ENCODE results near the gene HAGH.

HAGH gene

GRCh38 chr16:1831186-1832075 lies 4.8 kb upstream of the HAGH start:
- no peak for DNase-seq (ENCODE audit: low read depth in 2 of 2)

GRCh38 chr16:1830213-1830612 lies 3.6 kb upstream of the HAGH start:
- DNase-seq (ENCODE audit: low read depth in 2 of 2): no peak

GRCh38 chr16:1828645-1829410 lies 2.2 kb upstream of the HAGH start:
- DNase-seq (ENCODE audit: low read depth in 2 of 2): no peak

- DNase-seq (ENCODE audit: low read depth in 2 of 2): peak; percentile 45 to 58
These were observed 548 bp downstream of the HAGH start for GRCh38 chr16:1825864-1826690.

GRCh38 chr16:1825381-1825863 lies 1.2 kb downstream of the HAGH start:
- no peak for DNase-seq (ENCODE audit: low read depth in 2 of 2)

DNA sequence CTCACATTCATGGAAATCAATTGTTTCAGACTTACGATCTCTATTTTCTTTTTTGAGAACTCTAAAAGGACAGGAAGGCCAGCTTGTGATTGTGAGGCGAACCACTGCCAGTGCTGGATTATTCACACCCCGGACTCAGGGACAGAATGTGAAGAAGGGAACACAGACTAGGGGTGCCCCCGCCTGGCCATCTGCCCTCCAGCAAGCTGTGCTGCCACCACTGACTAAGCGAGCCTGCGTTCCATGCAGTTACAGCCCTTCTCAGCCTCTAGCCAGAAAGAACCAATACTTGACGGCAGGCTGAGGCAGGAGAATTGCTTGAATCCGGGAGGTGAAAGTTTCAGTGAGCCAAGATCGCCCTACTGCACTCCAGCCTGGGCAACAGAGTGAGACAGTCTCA lies 2.8 kb downstream of the HAGH start:
- no peak for DNase-seq (ENCODE audit: low read depth in 2 of 2)

GRCh38 chr16:1822801-1823200 lies 3.8 kb downstream of the HAGH start:
- DNase-seq (ENCODE audit: low read depth in 2 of 2): no peak

DNA sequence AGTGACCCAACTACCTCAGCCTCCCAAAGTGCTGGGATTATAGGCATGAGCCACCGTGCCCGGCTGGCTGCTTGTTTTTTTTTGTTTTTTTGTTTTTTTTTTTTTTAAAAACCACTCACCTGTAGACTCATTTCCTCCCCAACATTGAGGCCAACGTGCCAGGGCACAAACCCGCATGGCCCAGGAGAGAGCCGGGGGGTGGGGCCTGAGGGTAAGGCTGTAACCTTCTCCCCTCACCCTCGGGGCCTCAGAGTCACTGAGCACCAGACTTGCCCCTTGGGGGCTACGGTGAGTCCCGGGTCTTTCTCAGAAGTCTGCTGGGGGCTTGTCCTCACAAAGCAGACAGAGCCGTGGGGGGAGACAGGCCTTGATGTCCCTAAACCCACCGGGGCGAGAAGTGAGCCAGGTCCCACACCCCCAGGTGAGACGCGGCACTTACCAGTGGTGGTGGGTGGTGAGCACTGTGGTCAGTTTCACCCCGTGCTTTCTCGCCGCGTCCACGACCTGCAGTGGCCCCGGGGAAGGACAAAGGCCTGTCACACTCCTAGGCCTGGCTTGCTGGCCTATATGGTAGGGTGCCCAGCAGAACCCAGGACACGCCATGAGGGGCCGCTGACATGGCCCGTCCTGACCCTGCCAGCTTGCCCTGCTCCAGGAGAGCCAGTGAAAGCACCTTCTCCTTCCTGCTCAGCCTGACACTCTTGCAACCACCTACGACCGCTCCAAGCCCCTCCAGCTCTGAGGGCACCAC lies 4.6 kb downstream of the HAGH start:
- DNase-seq (ENCODE audit: low read depth in 2 of 2): no peak

GRCh38 chr16:1820946-1821290 lies 5.7 kb downstream of the HAGH start:
- no peak for DNase-seq (ENCODE audit: low read depth in 2 of 2)

DNA sequence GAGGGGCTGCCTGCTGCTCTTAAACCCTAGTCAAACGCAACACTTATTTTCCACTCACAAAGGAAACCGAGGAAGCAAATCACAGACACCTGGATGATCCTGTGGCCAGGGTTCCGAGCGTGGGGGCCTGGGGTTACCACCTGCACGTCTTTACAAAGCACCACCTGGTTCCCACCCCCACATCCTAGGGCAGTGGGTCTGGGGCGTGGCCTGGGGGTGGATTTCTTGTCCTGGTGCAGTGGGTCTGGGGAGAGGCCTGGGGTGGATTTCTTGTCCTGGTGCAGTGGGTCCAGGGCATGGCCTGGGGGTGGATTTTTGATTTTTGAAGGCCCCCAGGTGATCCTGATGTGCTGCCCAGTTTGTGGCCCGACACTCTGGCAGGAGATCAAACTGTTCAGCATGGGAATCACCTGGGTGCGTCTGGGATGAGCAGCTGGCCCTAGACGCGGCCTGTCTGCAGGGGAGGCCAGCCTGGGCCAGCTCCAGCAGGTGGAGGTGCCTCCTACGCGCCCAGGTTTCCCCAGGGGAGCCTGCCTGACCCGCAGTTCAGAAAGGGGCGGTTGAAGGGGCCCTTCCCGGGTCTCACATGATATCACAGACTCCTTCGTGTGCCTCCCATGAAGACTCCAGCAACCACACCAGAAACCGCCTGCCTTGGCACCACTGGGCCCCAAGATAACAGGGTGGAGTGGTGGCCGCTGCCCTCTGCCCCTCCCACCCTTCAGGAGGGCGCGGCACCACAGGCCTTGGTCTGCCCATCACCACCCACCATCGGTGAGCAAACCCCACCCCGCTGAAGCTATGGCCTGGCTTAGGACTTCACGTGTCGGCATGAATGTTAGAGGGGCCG lies 6.3 kb downstream of the HAGH start:
- DNase-seq (ENCODE audit: low read depth in 2 of 2): no peak

DNA sequence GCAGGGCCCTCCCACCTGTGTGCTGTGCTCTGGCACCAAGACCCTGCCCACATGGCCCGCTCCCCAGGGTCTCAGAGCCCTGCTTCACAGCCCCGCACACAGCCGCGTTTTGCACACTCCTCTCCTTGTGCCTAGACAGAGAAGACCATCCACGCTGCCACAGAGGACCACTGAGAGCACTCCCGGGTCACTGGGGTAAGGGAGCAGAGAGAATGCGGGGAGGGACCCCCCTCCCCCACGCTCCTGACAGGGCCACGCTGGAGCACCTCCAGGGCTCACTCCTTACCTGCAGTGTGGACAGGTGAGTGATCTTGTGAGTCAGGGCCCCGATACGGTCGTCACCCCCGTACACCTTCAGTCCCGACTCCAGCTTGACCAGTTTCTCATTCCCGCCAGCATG lies 7.0 kb downstream of the HAGH start:
- DNase-seq (ENCODE audit: low read depth in 2 of 2): no peak

- DNase-seq (ENCODE audit: low read depth in 2 of 2): no peak
These were observed 7.6 kb downstream of the HAGH start for GRCh38 chr16:1818873-1819525.

GRCh38 chr16:1818204-1818872 lies 8.3 kb downstream of the HAGH start:
- no peak for DNase-seq (ENCODE audit: low read depth in 2 of 2)

DNA sequence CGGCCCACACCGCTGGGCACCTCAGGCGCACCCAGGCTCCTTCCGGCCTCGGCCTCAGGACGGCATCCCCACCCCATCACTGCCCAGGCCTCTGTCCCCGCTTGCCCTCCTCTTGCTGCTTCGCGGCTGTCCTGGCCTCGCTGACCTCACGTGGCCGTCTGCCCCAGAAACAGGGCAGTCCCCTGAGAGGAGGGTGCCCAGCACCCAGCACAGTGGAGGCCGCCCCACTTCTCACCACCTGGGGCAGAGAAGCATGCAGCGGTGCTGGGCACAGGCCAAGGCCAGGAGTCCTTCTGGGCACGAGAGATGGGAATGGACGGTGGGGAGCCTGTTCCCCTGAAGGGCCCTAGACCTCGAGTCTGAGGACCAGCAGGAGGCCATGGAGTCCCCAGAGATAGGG lies 8.9 kb downstream of the HAGH start:
- no peak for DNase-seq (ENCODE audit: low read depth in 2 of 2)

DNA sequence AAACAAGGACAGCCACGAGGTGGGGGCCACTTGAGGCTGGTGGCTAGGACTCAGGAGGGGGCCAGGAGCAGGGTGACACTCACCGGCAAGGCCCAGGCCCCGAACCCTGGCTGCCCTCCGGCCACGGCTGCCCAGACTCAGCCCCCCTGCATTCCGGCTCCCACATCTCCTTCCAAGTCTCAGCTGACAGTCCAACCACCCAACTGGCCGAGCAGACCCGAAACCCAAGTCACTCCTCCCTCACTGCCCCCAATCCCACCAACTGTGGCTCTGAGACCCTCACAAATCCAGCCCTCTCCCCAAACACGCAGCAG lies 9.4 kb downstream of the HAGH start:
- no peak for DNase-seq (ENCODE audit: low read depth in 2 of 2)

- DNase-seq (ENCODE audit: low read depth in 2 of 2): no peak
These were observed 10.0 kb downstream of the HAGH start for GRCh38 chr16:1816396-1817275.

GRCh38 chr16:1815461-1815860 lies 11.2 kb downstream of the HAGH start:
- no peak for DNase-seq (ENCODE audit: low read depth in 2 of 2)

DNA sequence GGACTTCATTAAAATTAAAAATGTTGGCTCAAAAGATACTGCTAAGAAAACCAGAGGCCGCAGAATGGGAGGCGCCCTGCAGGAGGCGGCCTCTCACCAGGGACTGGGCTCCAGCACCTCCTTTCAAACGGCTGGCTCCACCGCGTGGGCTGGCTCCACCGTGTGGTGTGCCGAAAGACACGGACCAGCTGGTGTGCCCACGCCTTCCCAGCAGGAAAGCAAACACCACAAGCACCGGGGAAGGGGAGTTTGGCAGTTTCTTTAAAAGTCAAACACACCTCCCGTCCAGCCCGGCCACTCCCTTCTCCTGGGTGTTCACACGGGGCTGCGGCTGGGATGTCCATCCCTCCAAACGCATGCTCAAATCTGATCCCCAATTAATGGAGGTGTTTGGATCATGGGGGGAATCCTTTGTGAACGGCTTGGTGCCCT lies 13.9 kb downstream of the HAGH start:
- DNase-seq (ENCODE audit: low read depth in 2 of 2): peak; percentile 8 to 47
